K562 (cell line): Measurements from ENCODE around the gene FBN3.

Experiments used
- FOSL1 ChIP-seq: fragments of 200-800 bp; sonication (Bioruptor generic); conservative IDR thresholded peaks from 2 replicates; pipeline ENCODE4 v1.6.1; 2016; ENCODE audit warnings: missing genetic modification characterization, missing compliant biosample characterization
- PBX2 ChIP-seq, 2 experiments: IDR thresholded peaks in 1 of 2; conservative IDR thresholded peaks in 1 of 2; 2 replicates each; pipeline ENCODE4 v1.6.1; 2016; ENCODE audit warnings: low read depth in 2 of 2, mild to moderate bottlenecking in 1 of 2, missing compliant biosample characterization in 1 of 2, missing genetic modification characterization in 1 of 2, moderate library complexity in 1 of 2

GRCh38 chr19:8095354-8095886, 54.0 kb downstream of the FBN3 start:
- TF ChIP-seq PBX2 (CRISPR knock-in tag; IDR thresholded peaks at IDR 0.05; ENCODE audit: low read depth) (no peak), PBX2 (tag; conservative IDR thresholded peaks at IDR 0.05; ENCODE audit: low read depth) (no peak), FOSL1 (tag) (no peak)
